GM04503 (cell line): Measurements from ENCODE around the gene AFF2.

Experiments
- DNase-seq: peaks from one replicate; pipeline ENCODE4 v3.0.0-alpha.2; 2012; ENCODE audit warnings: low read depth

The AFF2 gene

GRCh38 chrX:148536961-148537360 is 36.5 kb downstream of the AFF2 start:
- DNase-seq = no peak

GRCh38 chrX:148537556-148538182 is 37.3 kb downstream of the AFF2 start:
- DNase-seq = no peak

- no peak for DNase-seq
Observed at GRCh38 chrX:148538582-148538981, 38.2 kb downstream of the AFF2 start.

- DNase-seq = no peak
Observed at GRCh38 chrX:148540114-148540513, 39.7 kb downstream of the AFF2 start.

GRCh38 chrX:148540671-148541583 is 40.5 kb downstream of the AFF2 start:
- no peak for DNase-seq

GRCh38 chrX:148541584-148541940 is 41.1 kb downstream of the AFF2 start:
- no peak for DNase-seq

- no peak for DNase-seq
Observed at GRCh38 chrX:148542481-148543255, 42.3 kb downstream of the AFF2 start.

- no peak for DNase-seq
Observed at GRCh38 chrX:148552775-148553174, 52.4 kb downstream of the AFF2 start.

- DNase-seq = no peak
Observed at GRCh38 chrX:148555101-148555500, 54.7 kb downstream of the AFF2 start.

- DNase-seq = no peak
Observed at GRCh38 chrX:148555571-148556243, 55.3 kb downstream of the AFF2 start.

GRCh38 chrX:148556498-148556897 is 56.1 kb downstream of the AFF2 start:
- DNase-seq = no peak

GRCh38 chrX:148562846-148563245 is 62.4 kb downstream of the AFF2 start:
- no peak for DNase-seq

GRCh38 chrX:148567229-148567628 is 66.8 kb downstream of the AFF2 start:
- DNase-seq = peak; percentile 22

GRCh38 chrX:148567779-148568178 is 67.4 kb downstream of the AFF2 start:
- no peak for DNase-seq

- no peak for DNase-seq
Observed at GRCh38 chrX:148568763-148569162, 68.3 kb downstream of the AFF2 start.

GRCh38 chrX:148572337-148572736 is 71.9 kb downstream of the AFF2 start:
- DNase-seq = no peak

GRCh38 chrX:148573119-148573518 is 72.7 kb downstream of the AFF2 start:
- no peak for DNase-seq

- DNase-seq = no peak
Observed at GRCh38 chrX:148574237-148574973, 74.0 kb downstream of the AFF2 start.

- DNase-seq = no peak
Observed at GRCh38 chrX:148576396-148576795, 76.0 kb downstream of the AFF2 start.

GRCh38 chrX:148577741-148578140 is 77.3 kb downstream of the AFF2 start:
- DNase-seq = no peak

GRCh38 chrX:148580016-148580415 is 79.6 kb downstream of the AFF2 start:
- DNase-seq = no peak

- no peak for DNase-seq
Observed at GRCh38 chrX:148582353-148582752, 81.9 kb downstream of the AFF2 start.
